Measurements from ENCODE around the gene MAN2A1.
A peak's percentile ranks its signal among the peaks of the same experiment; 100 is the strongest.

Gene MAN2A1

DNA sequence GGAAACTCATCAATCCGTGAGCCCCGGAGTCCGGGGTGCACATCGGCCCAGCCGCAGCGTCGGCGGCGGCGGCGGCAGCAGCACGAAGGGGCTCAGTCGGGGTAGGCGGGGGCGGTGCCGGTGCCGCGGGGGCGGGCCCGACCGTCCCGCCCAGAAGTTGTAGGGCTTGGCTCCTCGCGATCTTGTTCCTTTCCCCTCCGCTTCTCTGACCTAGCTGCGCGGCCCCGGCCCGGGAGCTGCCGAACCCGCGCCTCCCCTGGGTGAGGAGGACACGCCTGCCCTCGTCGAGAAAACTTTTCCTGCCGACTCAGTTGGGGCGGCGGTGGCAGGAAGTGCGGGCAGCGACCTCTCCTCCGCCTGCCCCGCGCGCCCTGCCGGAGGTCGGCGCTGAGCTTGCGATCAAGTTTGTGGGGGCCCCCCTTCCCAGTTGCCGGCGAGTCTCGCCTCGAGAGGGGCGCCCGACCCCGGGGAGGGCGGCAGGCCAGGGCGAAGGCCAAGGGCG lies at the start of gene MAN2A1:
TSS of gene MAN2A1 (plus strand) at position 188 of the 502 bp plus-strand sequence. CDS start 491 bp downstream, outside the sequence.
- peak within 1 kb of the TSS; percentile 90 for H3K4me3 ChIP-seq (ENCODE audit: low read depth, low read length)
- TF ChIP-seq, protein P1, sequence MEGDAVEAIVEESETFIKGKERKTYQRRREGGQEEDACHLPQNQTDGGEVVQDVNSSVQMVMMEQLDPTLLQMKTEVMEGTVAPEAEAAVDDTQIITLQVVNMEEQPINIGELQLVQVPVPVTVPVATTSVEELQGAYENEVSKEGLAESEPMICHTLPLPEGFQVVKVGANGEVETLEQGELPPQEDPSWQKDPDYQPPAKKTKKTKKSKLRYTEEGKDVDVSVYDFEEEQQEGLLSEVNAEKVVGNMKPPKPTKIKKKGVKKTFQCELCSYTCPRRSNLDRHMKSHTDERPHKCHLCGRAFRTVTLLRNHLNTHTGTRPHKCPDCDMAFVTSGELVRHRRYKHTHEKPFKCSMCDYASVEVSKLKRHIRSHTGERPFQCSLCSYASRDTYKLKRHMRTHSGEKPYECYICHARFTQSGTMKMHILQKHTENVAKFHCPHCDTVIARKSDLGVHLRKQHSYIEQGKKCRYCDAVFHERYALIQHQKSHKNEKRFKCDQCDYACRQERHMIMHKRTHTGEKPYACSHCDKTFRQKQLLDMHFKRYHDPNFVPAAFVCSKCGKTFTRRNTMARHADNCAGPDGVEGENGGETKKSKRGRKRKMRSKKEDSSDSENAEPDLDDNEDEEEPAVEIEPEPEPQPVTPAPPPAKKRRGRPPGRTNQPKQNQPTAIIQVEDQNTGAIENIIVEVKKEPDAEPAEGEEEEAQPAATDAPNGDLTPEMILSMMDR (IDR thresholded peaks at IDR 0.05; ENCODE audit: borderline replicate concordance, insufficient read depth, low read depth, low read length): no peak

DNA sequence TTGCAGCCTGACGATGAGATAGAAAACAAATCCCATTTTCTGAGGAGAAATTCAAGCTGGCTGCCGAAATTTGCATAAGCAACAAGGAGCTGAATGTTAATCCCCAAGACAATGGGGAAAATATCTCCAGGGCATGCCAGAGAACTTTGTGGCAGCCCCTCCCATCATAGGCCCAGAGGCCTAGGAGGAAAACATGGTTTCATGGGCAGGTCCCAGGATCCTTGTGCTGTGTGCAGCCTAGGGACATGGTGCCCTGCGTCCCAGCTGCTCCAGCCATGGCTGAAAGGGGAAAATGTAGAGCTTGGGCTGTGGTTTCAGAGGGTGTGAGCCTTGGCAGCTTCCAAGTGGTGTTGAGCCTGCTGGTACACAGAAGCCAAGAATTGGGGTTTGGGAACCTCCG lies 48.8 kb upstream of the MAN2A1 start:
- TF ChIP-seq, protein P1 (IDR thresholded peaks at IDR 0.05; ENCODE audit: borderline replicate concordance, insufficient read depth, low read depth, low read length): no peak
- no peak overlapping the region for H3K4me3 ChIP-seq (ENCODE audit: low read depth, low read length)

- TF ChIP-seq, protein P1 (IDR thresholded peaks at IDR 0.05; ENCODE audit: borderline replicate concordance, insufficient read depth, low read depth, low read length): no peak
- no peak overlapping the region for H3K4me3 ChIP-seq (ENCODE audit: low read depth, low read length)
Observed at GRCh38 chr5:109643791-109644350, 45.9 kb upstream of the MAN2A1 start.

- H3K4me3 ChIP-seq (ENCODE audit: low read depth, low read length): no peak overlapping the region
- TF ChIP-seq, protein P1 (IDR thresholded peaks at IDR 0.05; ENCODE audit: borderline replicate concordance, insufficient read depth, low read depth, low read length): no peak
Observed at GRCh38 chr5:109644829-109645228, 44.9 kb upstream of the MAN2A1 start.

GRCh38 chr5:109645707-109646192 lies 44.0 kb upstream of the MAN2A1 start:
- TF ChIP-seq, protein P1 (IDR thresholded peaks at IDR 0.05; ENCODE audit: borderline replicate concordance, insufficient read depth, low read depth, low read length): no peak
- no peak overlapping the region for H3K4me3 ChIP-seq (ENCODE audit: low read depth, low read length)

DNA sequence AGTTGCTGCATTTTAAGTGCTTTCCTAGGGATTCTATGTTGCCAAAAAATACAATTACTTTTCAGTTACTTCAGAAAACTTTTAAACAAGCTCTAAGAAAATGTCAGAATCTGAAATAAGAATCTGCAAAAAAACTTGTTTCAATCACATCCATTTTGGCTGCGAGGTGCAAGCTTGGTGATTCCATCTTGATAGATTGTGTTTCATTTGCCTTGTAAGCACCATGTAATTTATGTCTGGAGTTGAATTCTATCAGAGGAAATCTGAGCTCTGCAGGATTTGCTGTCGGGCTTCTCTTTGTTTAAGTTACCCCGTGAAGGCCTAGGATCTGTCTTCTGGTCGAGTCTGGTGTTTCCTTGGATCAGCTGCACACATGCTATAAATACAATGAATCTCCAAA lies 40.4 kb upstream of the MAN2A1 start:
- H3K4me3 ChIP-seq (ENCODE audit: low read depth, low read length): no peak overlapping the region
- TF ChIP-seq, protein P1 (IDR thresholded peaks at IDR 0.05; ENCODE audit: borderline replicate concordance, insufficient read depth, low read depth, low read length): no peak

DNA sequence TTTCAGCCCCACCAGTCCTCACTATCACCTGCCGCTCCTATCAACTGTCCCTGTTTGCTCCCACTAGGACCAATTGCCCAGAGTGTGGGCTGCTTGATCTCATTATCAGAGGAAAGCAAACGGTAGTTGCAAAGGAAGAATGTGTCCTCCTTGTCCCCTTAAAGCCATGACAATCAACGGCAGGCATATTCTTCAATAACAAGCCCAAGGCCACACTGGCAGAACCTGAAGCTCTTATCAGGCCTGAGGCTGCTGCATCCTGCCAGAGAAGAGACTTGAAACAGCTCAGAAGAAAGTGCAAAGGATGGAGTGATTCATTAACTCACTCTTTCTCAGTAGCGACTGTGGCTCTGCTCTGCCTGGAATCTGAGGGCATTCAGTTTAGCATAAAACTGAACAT lies 39.2 kb upstream of the MAN2A1 start:
- TF ChIP-seq, protein P1 (IDR thresholded peaks at IDR 0.05; ENCODE audit: borderline replicate concordance, insufficient read depth, low read depth, low read length): no peak

More for the DNA sequence above, 39.2 kb upstream of the MAN2A1 start:
- no peak overlapping the region for H3K4me3 ChIP-seq (ENCODE audit: low read depth, low read length)
